ENCODE data around the gene C9orf50. TPM values are rescaled to one million over a fixed set of nuclear protein-coding genes. Genes with fewer than 3 reads are reported as not detected.

Gene C9orf50
- total RNA-seq, 1 experiment from 2014 or later, result not detected

DNA sequence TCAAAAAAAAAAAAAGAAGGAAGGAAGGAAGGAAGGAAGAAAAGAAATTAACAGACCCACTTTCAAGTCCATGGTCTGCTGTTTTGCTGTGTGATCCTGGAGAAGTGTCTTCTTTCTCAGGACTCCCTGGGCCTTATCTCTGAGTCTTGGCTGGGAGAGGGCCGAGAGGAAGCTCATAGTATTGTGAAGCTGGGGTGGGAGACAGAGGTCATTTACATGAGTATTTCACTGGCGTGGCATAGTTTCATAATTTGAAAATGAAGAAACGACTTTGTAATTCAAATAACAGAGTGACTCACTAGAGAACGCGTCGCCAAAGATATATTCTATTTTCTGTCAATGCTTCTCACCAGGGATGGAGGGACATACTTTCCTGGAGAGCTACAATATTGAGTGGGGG, 2.4 kb upstream of the C9orf50 start:
- Histone ChIP-seq H3K27me3 (ENCODE audit: insufficient read depth, low read length) (peaks cover 22% of the 10 kb centered on the region), H3K79me1 (ENCODE audit: insufficient read depth, low read depth, low read length, poor library complexity, severe bottlenecking) (peaks cover 6% of the 10 kb centered on the region), H2BK5ac (ENCODE audit: insufficient read length, low read length) (no peak overlapping the region), H3K23me2 (ENCODE audit: insufficient read length, low read depth, low read length, poor library complexity, severe bottlenecking) (peaks cover 15% of the 10 kb centered on the region), H2BK120ac (ENCODE audit: low read depth, low read length, poor library complexity, severe bottlenecking) (no peak overlapping the region), H2BK15ac (ENCODE audit: low read depth, low read length) (no peak overlapping the region), H3K4ac (ENCODE audit: low read depth, low read length) (no peak overlapping the region), H2BK12ac (ENCODE audit: insufficient read length, low read depth, low read length) (no peak overlapping the region), H4K91ac (ENCODE audit: insufficient read length, low read depth, low read length) (no peak overlapping the region), H4K5ac (ENCODE audit: insufficient read length, low read depth, low read length) (no peak overlapping the region), H2AK5ac (ENCODE audit: insufficient read length, low read length) (no peak overlapping the region), H3K27ac (ENCODE audit: insufficient read length, low read depth, low read length) (no peak overlapping the region), H3K56ac (ENCODE audit: insufficient read length, low read depth, low read length) (no peak overlapping the region), H2AFZ (ENCODE audit: low read length) (no peak overlapping the region), H3K23ac (ENCODE audit: insufficient read length, low read depth, low read length) (no peak overlapping the region), H2BK20ac (ENCODE audit: low read depth, low read length, poor library complexity, severe bottlenecking) (no peak overlapping the region), H3K9ac (ENCODE audit: extremely low read depth, insufficient read length, low read length) (no peak overlapping the region), H3T11ph (ENCODE audit: low read length) (no peak overlapping the region), H4K20me1 (ENCODE audit: control insufficient read depth, insufficient read depth, insufficient read length) (no peaks in the 10 kb centered on the region), H3K18ac (ENCODE audit: insufficient read length, low read depth, low read length) (no peak overlapping the region), H3K4me1 (ENCODE audit: insufficient read depth, low read length) (0 out of 2 replicates have a peak, but pooled peaks cover 2% of the 10 kb centered on the region), H3K9me3 (ENCODE audit: control insufficient read depth, low read depth, low read length) (no peaks in the 10 kb centered on the region), H3K14ac (ENCODE audit: insufficient read depth, low read length) (no peak overlapping the region), H3K4me2 (ENCODE audit: insufficient read depth, insufficient read length, low read length) (no peak overlapping the region), H3K79me2 (ENCODE audit: insufficient read depth, low read length) (peaks cover 20% of the 10 kb centered on the region), H4K8ac (replicated peaks; ENCODE audit: insufficient read length, low read depth, low read length) (no peak overlapping the region)
- Mint-ChIP-seq H3K4me1 (peaks cover 28 to 35% of the 10 kb centered on the region in 2 experiments), H3K27ac (no peak overlapping the region; a peak in 1 of 7 replicates), H3K27me3 (ENCODE audit: low read depth) (peaks cover 40% of the 10 kb centered on the region), H3K36me3 (ENCODE audit: insufficient read depth in 1 of 3, low read depth in 3 of 3) (peaks cover 3 to 7% (median 7%) of the 10 kb centered on the region in 3 experiments; a peak in 6 of 7 replicates), H3K9me3 (peaks cover 0 to 6% of the 10 kb centered on the region in 2 experiments; a peak in 3 of 5 replicates), H3K4me3 (no peak overlapping the region)
- DNase-seq, result no peak
- no CpG with 5 or more reads among the region's 6 CpGs for WGBS (ENCODE audit: extremely low coverage, insufficient read length, low lambda C conversion rate)
- TF ChIP-seq, protein P1, sequence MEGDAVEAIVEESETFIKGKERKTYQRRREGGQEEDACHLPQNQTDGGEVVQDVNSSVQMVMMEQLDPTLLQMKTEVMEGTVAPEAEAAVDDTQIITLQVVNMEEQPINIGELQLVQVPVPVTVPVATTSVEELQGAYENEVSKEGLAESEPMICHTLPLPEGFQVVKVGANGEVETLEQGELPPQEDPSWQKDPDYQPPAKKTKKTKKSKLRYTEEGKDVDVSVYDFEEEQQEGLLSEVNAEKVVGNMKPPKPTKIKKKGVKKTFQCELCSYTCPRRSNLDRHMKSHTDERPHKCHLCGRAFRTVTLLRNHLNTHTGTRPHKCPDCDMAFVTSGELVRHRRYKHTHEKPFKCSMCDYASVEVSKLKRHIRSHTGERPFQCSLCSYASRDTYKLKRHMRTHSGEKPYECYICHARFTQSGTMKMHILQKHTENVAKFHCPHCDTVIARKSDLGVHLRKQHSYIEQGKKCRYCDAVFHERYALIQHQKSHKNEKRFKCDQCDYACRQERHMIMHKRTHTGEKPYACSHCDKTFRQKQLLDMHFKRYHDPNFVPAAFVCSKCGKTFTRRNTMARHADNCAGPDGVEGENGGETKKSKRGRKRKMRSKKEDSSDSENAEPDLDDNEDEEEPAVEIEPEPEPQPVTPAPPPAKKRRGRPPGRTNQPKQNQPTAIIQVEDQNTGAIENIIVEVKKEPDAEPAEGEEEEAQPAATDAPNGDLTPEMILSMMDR (conservative IDR thresholded peaks at IDR 0.05), result no peak

Data from H9 (cell line).